ENCODE results near the gene OR4D2. TPM values are rescaled to one million over a fixed set of nuclear protein-coding genes. Genes with fewer than 3 reads are reported as not detected.

Gene OR4D2
- total RNA-seq (2022; extraction: Qiagen RNA extraction) = not detected in 5 replicates

GRCh38 chr17:58166682-58167081 is at the start of gene OR4D2:
OR4D2 (plus strand) TSS chr17:58166982; CDS start chr17:58169656, 2,674 bp downstream.

GRCh38 chr17:58147930-58148434 is 18.8 kb upstream of the OR4D2 start, which contains the start of gene OR4D1:
OR4D1 (plus strand) TSS chr17:58148384; CDS start chr17:58155154, 6,770 bp downstream.

GRCh38 chr17:58192612-58193011 is 25.8 kb downstream of the OR4D2 start, which contains the start of gene EPX:
EPX (plus strand) TSS chr17:58192726; CDS start chr17:58192847, 121 bp downstream.

GRCh38 chr17:58219007-58219788 is 52.4 kb downstream of the OR4D2 start, which contains the start of gene MKS1:
MKS1 (minus strand) TSS chr17:58219255; CDS start chr17:58219230, 25 bp downstream.

Other genes with a start within 250 kb of the OR4D2 start
- 48.2 to 60.2 TPM (median 50.5 TPM) in 5 replicates for gene CUEDC1, start 211.6 kb upstream of the OR4D2 start, total RNA-seq (2022; extraction: Qiagen RNA extraction)
- 42.5 to 50.3 TPM (median 47.3 TPM) in 5 replicates for gene VEZF1, start 178.7 kb upstream of the OR4D2 start, total RNA-seq (2022; extraction: Qiagen RNA extraction)
- 220 to 272 TPM (median 241 TPM) in 5 replicates for gene SRSF1, start 159.7 kb upstream of the OR4D2 start, total RNA-seq (2022; extraction: Qiagen RNA extraction)
- 20.0 to 24.3 TPM (median 22.6 TPM) in 5 replicates for gene DYNLL2, start 83.6 kb upstream of the OR4D2 start, total RNA-seq (2022; extraction: Qiagen RNA extraction)
- 0.02 to 0.03 TPM in 2 of 5 replicates, not detected in the others for gene OR4D1, start 18.6 kb upstream of the OR4D2 start, total RNA-seq (2022; extraction: Qiagen RNA extraction)
- gene EPX, start 25.7 kb downstream of the OR4D2 start, total RNA-seq (2022; extraction: Qiagen RNA extraction) = 0.03 TPM in 1 of 5 replicates, not detected in the others
- 9.7 to 11.7 TPM (median 11.4 TPM) in 5 replicates for gene MKS1, start 52.3 kb downstream of the OR4D2 start, total RNA-seq (2022; extraction: Qiagen RNA extraction)
- 0.06 to 0.10 TPM (median 0.08 TPM) in 4 of 5 replicates, not detected in the other for gene LPO, start 71.6 kb downstream of the OR4D2 start, total RNA-seq (2022; extraction: Qiagen RNA extraction)
- gene MPO, start 114.0 kb downstream of the OR4D2 start, total RNA-seq (2022; extraction: Qiagen RNA extraction) = not detected in 5 replicates
- not detected in 5 replicates for gene TSPOAP1, start 161.8 kb downstream of the OR4D2 start, total RNA-seq (2022; extraction: Qiagen RNA extraction)
- gene SUPT4H1, start 185.2 kb downstream of the OR4D2 start, total RNA-seq (2022; extraction: Qiagen RNA extraction) = 99.0 to 159 TPM (median 146 TPM) in 5 replicates

Data from A549 treated with AZD2906 at 1 μM for 4 hours (cell line).